Eye (tissue), 1 donor: ENCODE measurements around the gene SCO2.
A peak's percentile ranks its signal among the peaks of the same experiment; 100 is the strongest.

Source experiments
- DNase-seq: peaks from one replicate; pipeline ENCODE4 v3.0.0-alpha.2; 2015

Gene SCO2

GRCh38 chr22:50473855-50474671, 51.3 kb downstream of the SCO2 start:
- DNase-seq, result peak; percentile 53
